OCI-LY3 (cell line): ENCODE data around the gene DHRS13.

ENCODE experiments used
- EZH2phosphoT487 ChIP-seq: fragments of 200-600 bp; shearing (Covaris generic); IDR thresholded peaks from 2 replicates; pipeline ENCODE4 v1.6.1; 2018; ENCODE audit warnings: antibody characterized with exemption, mixed run types, low read depth
- TF ChIP-seq, protein P1 (sequence below): fragments of 200-600, 300-600 bp; sonication (generic); IDR thresholded peaks from 2 replicates; pipeline ENCODE4 v1.5.1; 2014; ENCODE audit warnings: antibody characterized with exemption, low read length, low read depth

DNA sequence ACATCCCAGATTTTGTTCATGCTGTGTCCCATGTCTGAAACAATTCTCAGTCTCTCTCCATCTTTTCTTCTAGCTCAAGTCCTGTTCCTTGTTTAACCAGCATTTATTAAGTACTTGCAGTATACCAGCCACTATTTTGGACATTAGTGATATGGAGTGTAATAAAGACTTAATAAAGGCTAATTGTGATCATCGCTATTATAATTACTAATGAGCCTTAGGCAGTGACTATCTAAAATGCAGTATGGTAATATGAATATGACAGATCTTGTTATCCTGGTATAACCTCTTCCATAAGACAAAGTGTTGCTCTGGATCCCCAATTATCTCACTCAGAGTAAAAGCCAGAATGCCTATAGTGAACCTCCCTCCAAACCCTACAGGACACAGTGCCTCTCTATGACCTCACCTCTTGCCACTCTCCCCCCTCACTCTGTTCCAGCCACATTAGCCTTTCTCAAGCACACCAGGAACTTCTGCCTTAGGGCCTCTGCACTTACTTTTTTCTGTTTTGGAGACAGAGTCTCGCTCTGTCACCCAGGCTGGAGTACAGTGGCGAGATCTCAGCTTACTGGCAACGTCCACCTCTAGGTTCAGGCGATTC is 3.6 kb downstream of the DHRS13 start:
- TF ChIP-seq, protein P1, sequence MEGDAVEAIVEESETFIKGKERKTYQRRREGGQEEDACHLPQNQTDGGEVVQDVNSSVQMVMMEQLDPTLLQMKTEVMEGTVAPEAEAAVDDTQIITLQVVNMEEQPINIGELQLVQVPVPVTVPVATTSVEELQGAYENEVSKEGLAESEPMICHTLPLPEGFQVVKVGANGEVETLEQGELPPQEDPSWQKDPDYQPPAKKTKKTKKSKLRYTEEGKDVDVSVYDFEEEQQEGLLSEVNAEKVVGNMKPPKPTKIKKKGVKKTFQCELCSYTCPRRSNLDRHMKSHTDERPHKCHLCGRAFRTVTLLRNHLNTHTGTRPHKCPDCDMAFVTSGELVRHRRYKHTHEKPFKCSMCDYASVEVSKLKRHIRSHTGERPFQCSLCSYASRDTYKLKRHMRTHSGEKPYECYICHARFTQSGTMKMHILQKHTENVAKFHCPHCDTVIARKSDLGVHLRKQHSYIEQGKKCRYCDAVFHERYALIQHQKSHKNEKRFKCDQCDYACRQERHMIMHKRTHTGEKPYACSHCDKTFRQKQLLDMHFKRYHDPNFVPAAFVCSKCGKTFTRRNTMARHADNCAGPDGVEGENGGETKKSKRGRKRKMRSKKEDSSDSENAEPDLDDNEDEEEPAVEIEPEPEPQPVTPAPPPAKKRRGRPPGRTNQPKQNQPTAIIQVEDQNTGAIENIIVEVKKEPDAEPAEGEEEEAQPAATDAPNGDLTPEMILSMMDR, result no peak
- no peak for TF ChIP-seq EZH2phosphoT487
